B cell (primary cell): ENCODE measurements around the gene YTHDC2.

Experiments used
- EZH2 ChIP-seq: IDR thresholded peaks from 2 replicates; pipeline ENCODE4 v1.6.1; 2012; ENCODE audit warnings: borderline replicate concordance, low read depth, mild to moderate bottlenecking, moderate library complexity, low read length; ENCODE audit not compliant: insufficient read depth, poor library complexity, severe bottlenecking
- TF ChIP-seq, protein P1 (sequence below): fragments of 200-600 bp; IDR thresholded peaks from one replicate; pipeline ENCODE4 v1.8.0; 2022; ENCODE audit warnings: antibody characterized with exemption, mild to moderate bottlenecking

DNA sequence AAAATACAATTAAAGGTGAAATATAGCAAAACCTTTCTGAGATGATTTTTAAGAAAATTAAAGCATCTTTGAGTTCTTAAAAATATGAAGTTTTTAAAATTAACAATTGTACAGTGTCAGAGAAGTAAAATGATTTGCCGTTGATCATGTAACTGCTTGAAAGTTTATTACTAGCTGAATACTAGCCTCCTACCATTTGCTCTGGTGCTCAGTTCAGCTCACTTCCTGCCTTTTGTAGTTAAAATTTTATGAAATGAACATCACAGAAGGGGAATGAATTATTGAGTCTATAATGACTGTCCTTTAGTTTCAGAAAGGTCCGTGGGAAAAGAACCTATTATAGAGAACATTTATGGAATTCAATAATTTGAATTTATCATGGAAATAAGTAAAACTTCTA, 9.7 kb downstream of the YTHDC2 start:
- TF ChIP-seq, protein P1, sequence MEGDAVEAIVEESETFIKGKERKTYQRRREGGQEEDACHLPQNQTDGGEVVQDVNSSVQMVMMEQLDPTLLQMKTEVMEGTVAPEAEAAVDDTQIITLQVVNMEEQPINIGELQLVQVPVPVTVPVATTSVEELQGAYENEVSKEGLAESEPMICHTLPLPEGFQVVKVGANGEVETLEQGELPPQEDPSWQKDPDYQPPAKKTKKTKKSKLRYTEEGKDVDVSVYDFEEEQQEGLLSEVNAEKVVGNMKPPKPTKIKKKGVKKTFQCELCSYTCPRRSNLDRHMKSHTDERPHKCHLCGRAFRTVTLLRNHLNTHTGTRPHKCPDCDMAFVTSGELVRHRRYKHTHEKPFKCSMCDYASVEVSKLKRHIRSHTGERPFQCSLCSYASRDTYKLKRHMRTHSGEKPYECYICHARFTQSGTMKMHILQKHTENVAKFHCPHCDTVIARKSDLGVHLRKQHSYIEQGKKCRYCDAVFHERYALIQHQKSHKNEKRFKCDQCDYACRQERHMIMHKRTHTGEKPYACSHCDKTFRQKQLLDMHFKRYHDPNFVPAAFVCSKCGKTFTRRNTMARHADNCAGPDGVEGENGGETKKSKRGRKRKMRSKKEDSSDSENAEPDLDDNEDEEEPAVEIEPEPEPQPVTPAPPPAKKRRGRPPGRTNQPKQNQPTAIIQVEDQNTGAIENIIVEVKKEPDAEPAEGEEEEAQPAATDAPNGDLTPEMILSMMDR, result no peak
- no peak for TF ChIP-seq EZH2
